ENCODE data around the gene MACF1.

MACF1 gene

DNA sequence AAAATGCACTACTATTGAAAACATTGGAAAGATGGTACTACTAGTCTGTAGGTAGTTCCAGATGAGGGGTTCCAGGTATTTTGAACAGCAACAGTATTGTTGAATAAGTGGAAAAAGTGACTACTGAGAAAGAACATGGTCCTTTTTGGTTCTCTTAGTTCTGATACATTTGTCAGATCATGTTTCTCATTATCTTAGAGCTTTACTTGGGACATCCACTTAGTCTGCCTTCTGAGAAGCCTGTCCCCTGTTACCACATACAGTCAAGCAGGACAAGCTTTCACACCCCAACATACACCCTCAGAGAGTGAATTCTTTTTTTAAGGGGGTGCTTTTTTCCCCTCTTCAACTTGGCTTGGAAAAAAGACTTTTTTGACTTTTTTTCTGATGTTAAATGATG is 41.0 kb upstream of the MACF1 start:
- no peak overlapping the region for H3K4me3 ChIP-seq (ENCODE audit: low read length)
- no peak for DNase-seq (ENCODE audit: low read depth)
- TF ChIP-seq, protein P1, sequence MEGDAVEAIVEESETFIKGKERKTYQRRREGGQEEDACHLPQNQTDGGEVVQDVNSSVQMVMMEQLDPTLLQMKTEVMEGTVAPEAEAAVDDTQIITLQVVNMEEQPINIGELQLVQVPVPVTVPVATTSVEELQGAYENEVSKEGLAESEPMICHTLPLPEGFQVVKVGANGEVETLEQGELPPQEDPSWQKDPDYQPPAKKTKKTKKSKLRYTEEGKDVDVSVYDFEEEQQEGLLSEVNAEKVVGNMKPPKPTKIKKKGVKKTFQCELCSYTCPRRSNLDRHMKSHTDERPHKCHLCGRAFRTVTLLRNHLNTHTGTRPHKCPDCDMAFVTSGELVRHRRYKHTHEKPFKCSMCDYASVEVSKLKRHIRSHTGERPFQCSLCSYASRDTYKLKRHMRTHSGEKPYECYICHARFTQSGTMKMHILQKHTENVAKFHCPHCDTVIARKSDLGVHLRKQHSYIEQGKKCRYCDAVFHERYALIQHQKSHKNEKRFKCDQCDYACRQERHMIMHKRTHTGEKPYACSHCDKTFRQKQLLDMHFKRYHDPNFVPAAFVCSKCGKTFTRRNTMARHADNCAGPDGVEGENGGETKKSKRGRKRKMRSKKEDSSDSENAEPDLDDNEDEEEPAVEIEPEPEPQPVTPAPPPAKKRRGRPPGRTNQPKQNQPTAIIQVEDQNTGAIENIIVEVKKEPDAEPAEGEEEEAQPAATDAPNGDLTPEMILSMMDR (conservative IDR thresholded peaks at IDR 0.05; ENCODE audit: low read length): no peak

DNA sequence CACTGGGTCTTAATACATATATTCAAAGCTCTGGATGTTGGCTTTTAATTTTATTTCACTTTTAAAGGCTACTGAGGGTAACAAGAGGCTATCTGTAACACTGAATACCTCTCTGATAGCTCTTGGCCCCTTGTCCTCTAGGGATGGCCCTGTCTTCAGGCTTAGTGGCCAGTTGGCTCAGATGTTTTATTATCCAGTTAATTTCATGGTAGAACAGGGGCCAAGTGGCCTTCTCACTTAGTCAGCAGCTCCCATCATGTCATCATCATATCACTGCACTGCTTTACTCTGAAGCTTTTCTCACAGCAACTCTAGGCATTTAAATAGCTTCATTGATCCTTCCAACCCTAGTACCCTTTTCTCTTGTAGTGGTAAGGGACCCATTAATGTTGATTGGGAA is 40.2 kb upstream of the MACF1 start:
- DNase-seq (ENCODE audit: low read depth): no peak

DNA sequence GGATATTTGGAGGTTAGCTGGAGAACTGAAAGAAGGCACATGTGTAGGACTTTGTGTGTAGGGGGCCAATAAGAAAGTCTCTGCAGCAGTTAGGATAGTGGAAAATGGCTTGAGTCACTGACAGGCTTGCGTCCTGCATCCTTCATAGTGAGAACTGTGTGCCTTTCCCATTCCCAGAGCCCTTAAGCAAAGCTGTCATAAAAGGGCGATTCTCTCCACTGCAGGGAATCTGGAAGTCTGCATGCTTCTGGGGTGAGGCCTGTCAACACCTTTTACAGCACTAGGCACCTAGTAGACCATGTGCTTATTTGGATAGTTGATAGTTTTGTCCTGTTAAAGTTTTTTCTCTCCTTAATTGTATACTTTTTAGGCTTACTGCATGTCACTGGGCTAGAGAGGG is 39.4 kb upstream of the MACF1 start:
- peak; percentile 39 for DNase-seq (ENCODE audit: low read depth)
- H3K4me3 ChIP-seq (ENCODE audit: low read length): no peak overlapping the region
- TF ChIP-seq, protein P1 (conservative IDR thresholded peaks at IDR 0.05; ENCODE audit: low read length): no peak

More for the DNA sequence above, 40.2 kb upstream of the MACF1 start:
- no peak overlapping the region for H3K4me3 ChIP-seq (ENCODE audit: low read length)
- TF ChIP-seq, protein P1 (conservative IDR thresholded peaks at IDR 0.05; ENCODE audit: low read length): no peak

DNA sequence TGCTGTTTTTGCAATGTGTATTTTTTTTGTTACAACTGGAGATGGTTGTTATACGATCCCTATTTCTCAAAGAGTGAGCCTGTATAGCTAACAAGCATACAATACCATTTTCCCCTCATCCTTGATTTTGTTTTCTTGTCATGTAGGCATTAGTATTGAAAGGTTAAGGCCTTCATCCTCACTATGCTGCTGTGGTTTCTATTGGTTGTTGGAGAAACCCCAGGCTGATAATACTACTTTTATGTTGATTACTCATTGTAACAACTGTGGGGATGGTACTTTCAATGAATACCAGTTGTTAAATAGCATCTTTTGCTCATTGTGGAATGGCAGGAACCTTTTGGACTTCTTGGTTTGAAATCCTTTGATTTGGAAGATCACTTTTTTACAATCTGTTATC is 39.0 kb upstream of the MACF1 start:
- no peak for DNase-seq (ENCODE audit: low read depth)
- TF ChIP-seq, protein P1 (conservative IDR thresholded peaks at IDR 0.05; ENCODE audit: low read length): no peak
- H3K4me3 ChIP-seq (ENCODE audit: low read length): no peak overlapping the region

DNA sequence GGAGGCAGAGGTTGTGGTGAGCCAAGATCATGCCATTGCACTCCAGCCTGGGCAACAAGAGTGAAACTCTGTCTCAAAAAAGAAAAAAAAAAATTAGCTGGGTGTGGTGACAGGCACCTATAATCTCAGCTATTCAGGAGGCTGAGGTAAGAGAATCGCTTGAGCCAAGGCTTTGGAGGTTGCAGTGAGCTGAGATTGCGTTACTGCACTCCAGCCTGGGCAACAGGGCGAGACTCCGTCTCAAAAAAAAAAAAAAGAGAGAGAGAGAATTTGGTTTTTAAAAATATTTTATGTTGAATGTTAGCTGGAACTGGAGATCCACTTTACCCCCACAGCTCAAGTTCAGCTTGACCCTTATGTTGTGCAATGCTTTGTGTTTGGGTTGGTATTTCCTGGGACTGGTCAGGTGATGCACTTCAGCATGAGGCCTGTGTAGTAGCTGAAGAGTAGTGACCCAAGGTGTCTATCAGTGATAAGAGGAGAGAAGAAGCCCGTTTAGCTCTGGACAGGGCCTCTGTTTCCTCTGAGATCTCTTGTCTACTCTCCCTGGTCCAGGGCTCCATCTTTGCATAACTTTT is 36.8 kb upstream of the MACF1 start:
- TF ChIP-seq, protein P1 (conservative IDR thresholded peaks at IDR 0.05; ENCODE audit: low read length): no peak
- peak; percentile 58 for DNase-seq (ENCODE audit: low read depth)
- no peak overlapping the region for H3K4me3 ChIP-seq (ENCODE audit: low read length)

DNA sequence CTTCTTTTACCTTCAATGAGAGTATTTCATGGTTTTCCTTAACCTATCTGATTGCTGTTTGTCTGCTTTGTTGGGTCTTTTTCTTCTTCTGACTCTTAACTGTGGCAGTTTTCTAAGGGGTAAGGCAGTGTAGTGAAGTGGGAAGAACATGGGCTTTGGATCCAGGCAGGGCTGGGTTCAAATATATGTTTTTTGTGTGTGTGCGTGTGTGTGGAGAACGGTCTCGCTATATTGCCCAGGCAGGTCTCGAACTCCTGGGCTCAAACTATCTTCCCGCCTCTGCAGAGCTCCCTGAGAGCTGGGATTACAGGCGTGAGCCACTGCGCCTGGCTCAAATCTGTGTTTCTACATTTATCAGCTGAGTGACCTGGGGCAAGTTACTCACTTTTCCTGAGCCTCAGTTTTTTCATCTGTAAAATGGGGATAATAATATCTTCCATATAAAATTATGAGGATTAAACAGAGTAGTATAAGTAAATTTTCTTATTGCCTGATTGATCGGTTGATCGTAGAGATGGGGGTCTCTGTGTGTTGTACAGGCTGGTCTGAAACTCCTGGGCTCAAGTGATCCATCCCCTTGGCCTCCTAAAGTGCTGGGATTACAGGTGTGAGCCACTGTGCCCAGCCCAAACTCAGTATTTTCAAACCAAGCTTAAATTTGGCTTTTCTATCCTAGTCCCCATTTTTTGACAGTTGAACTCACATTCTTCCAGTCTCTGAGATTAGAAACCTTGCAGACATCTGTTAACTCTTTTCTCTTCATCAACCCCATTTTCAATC is 36.0 kb upstream of the MACF1 start:
- TF ChIP-seq, protein P1 (conservative IDR thresholded peaks at IDR 0.05; ENCODE audit: low read length): no peak
- H3K4me3 ChIP-seq (ENCODE audit: low read length): no peak overlapping the region
- DNase-seq (ENCODE audit: low read depth): no peak

Data from AG10803 (cell line).